Type B pancreatic cell (in vitro differentiated cells): Measurements from ENCODE around the gene PTRHD1. TPM values are rescaled to one million over a fixed set of nuclear protein-coding genes. Genes with fewer than 3 reads are reported as not detected.

Source experiments
- DNase-seq: peaks from one replicate; pipeline ENCODE4 v3.0.0; 2021; ENCODE audit warnings: mixed read lengths; ENCODE audit not compliant: unreplicated experiment; ENCODE audit errors: extremely low spot score
- H3K27ac Mint-ChIP-seq: 2 replicates; pipeline ENCODE4 v1.8.0; 2021; ENCODE audit warnings: mild to moderate bottlenecking, mixed read lengths
- H3K27me3 Mint-ChIP-seq: 2 replicates; pipeline ENCODE4 v1.8.0; 2021; ENCODE audit warnings: mixed read lengths
- H3K36me3 Mint-ChIP-seq: 2 replicates; pipeline ENCODE4 v1.8.0; 2021; ENCODE audit warnings: mixed read lengths
- H3K4me1 Mint-ChIP-seq: one replicate; pipeline ENCODE4 v1.8.0; 2021; ENCODE audit warnings: mixed read lengths; ENCODE audit not compliant: unreplicated experiment
- H3K4me3 Mint-ChIP-seq: 2 replicates; pipeline ENCODE4 v1.8.0; 2021; ENCODE audit warnings: mild to moderate bottlenecking, mixed read lengths
- H3K9me3 Mint-ChIP-seq: 2 replicates; pipeline ENCODE4 v1.8.0; 2021; ENCODE audit warnings: mixed read lengths
- total RNA-seq: library from RNA; stranded (reverse); gene quantifications from 2 replicates; pipeline ENCODE4 v1.2.1, GENCODE V29; 2021; ENCODE audit warnings: low replicate concordance
- TF ChIP-seq, protein P1 (sequence below): fragments of 200-600 bp; sonication (generic); conservative IDR thresholded peaks from 2 replicates; pipeline ENCODE4 v1.5.0; 2021; ENCODE audit warnings: antibody characterized with exemption, mild to moderate bottlenecking

Gene PTRHD1
- total RNA-seq, 1 donor from 2014 or later, result 23.1 TPM

GRCh38 chr2:24821433-24821891 is 28.3 kb upstream of the PTRHD1 start:
- no peaks in the 10 kb centered on the region for H3K27me3 Mint-ChIP-seq
- H3K27ac Mint-ChIP-seq, result no peak overlapping the region
- no peaks in the 10 kb centered on the region for H3K4me1 Mint-ChIP-seq
- DNase-seq, result peak; percentile 66
- TF ChIP-seq, protein P1, sequence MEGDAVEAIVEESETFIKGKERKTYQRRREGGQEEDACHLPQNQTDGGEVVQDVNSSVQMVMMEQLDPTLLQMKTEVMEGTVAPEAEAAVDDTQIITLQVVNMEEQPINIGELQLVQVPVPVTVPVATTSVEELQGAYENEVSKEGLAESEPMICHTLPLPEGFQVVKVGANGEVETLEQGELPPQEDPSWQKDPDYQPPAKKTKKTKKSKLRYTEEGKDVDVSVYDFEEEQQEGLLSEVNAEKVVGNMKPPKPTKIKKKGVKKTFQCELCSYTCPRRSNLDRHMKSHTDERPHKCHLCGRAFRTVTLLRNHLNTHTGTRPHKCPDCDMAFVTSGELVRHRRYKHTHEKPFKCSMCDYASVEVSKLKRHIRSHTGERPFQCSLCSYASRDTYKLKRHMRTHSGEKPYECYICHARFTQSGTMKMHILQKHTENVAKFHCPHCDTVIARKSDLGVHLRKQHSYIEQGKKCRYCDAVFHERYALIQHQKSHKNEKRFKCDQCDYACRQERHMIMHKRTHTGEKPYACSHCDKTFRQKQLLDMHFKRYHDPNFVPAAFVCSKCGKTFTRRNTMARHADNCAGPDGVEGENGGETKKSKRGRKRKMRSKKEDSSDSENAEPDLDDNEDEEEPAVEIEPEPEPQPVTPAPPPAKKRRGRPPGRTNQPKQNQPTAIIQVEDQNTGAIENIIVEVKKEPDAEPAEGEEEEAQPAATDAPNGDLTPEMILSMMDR, result no peak
- peaks cover 19% of the 10 kb centered on the region for H3K36me3 Mint-ChIP-seq
- no peaks in the 10 kb centered on the region for H3K9me3 Mint-ChIP-seq
- H3K4me3 Mint-ChIP-seq, result no peak overlapping the region

- peak; percentile 39 for DNase-seq
- Mint-ChIP-seq H3K4me3 (no peak overlapping the region), H3K27me3 (no peaks in the 10 kb centered on the region), H3K4me1 (no peaks in the 10 kb centered on the region), H3K27ac (no peak overlapping the region), H3K9me3 (no peaks in the 10 kb centered on the region), H3K36me3 (peaks cover 23% of the 10 kb centered on the region)
- TF ChIP-seq, protein P1, result no peak
Measured at GRCh38 chr2:24820598-24821432, 27.6 kb upstream of the PTRHD1 start.

- H3K4me3 Mint-ChIP-seq, result no peak overlapping the region
- peak; percentile 47 for DNase-seq
- H3K4me1 Mint-ChIP-seq, result no peaks in the 10 kb centered on the region
- no peaks in the 10 kb centered on the region for H3K9me3 Mint-ChIP-seq
- no peak overlapping the region for H3K27ac Mint-ChIP-seq
- H3K27me3 Mint-ChIP-seq, result no peaks in the 10 kb centered on the region
- TF ChIP-seq, protein P1, result no peak
- H3K36me3 Mint-ChIP-seq, result peaks cover 26% of the 10 kb centered on the region
Measured at GRCh38 chr2:24820175-24820513, 27.0 kb upstream of the PTRHD1 start.

DNA sequence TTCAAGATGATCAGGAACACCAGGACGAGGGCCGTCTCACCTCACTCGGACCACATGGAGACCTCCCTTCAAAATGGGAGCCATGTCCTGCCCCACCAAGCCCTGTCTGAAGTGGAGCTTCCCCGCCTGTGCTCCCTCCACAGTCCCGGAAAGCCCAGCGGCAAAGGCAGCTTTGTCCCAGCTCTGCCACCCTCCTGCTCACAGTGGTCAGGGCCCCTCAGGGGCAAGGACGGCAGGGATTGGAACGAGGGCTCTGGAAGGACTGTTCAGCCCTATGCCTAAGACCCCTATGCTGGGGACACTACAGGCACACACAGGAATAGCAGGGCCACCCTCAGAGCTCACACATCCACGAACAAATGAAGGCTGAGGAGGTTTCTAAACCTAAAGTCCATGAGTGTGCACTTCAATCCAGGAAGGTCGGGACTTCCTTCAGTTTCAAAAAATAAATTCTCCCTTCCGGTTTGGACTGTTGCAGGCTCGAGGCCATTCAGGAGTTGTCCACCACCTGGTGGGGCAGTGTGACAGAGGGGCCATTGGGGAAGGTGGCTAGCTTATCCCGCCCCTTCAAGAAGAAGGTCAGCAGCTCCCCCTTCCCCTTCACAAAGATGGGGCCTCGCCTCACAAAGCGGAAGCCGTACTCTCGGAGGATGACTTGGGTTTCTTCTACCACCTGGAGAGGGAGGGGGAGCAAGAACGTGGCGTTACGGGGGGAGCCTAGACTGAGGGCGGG is 26.4 kb upstream of the PTRHD1 start:
- H3K4me3 Mint-ChIP-seq, result no peak overlapping the region
- TF ChIP-seq, protein P1, result no peak
- H3K36me3 Mint-ChIP-seq, result peaks cover 26% of the 10 kb centered on the region

GRCh38 chr2:24818721-24819167 is 25.6 kb upstream of the PTRHD1 start:
- H3K27ac Mint-ChIP-seq, result no peak overlapping the region
- H3K4me3 Mint-ChIP-seq, result no peak overlapping the region
- DNase-seq, result peak; percentile 55
- peaks cover 4% of the 10 kb centered on the region for H3K4me1 Mint-ChIP-seq
- peaks cover 28% of the 10 kb centered on the region for H3K36me3 Mint-ChIP-seq
- H3K27me3 Mint-ChIP-seq, result no peaks in the 10 kb centered on the region
- H3K9me3 Mint-ChIP-seq, result no peaks in the 10 kb centered on the region
- TF ChIP-seq, protein P1, result no peak

More for the DNA sequence above, 26.4 kb upstream of the PTRHD1 start:
- DNase-seq, result peak; percentile 59
- no peaks in the 10 kb centered on the region for H3K4me1 Mint-ChIP-seq
- H3K9me3 Mint-ChIP-seq, result no peaks in the 10 kb centered on the region
- H3K27ac Mint-ChIP-seq, result no peak overlapping the region
- no peaks in the 10 kb centered on the region for H3K27me3 Mint-ChIP-seq
